ENCODE data around the gene KCNJ12.
"Not testable (repeated sequence)": the region's sequence is repeated elsewhere in the genome, so short reads cannot be mapped to it uniquely, and the experiment has no call there.

The KCNJ12 gene

GRCh38 chr17:21376081-21376758 lies at the start of gene KCNJ12:
TSS of gene KCNJ12 (plus strand) at chr17:21376357. CDS start at chr17:21415343, 38,986 bp downstream.
- no peak for DNase-seq

- DNase-seq, result not testable (repeated sequence)
Measured at GRCh38 chr17:21327921-21328320, 48.2 kb upstream of the KCNJ12 start.

GRCh38 chr17:21328778-21329177 lies 47.4 kb upstream of the KCNJ12 start:
- not testable (repeated sequence) for DNase-seq

GRCh38 chr17:21330436-21331160 lies 45.6 kb upstream of the KCNJ12 start:
- no peak for DNase-seq

- DNase-seq, result not testable (repeated sequence)
Measured at GRCh38 chr17:21336541-21337294, 39.4 kb upstream of the KCNJ12 start.

GRCh38 chr17:21337981-21338625 lies 38.1 kb upstream of the KCNJ12 start:
- DNase-seq, result not testable (repeated sequence)

GRCh38 chr17:21339011-21339410 lies 37.1 kb upstream of the KCNJ12 start:
- no peak for DNase-seq

GRCh38 chr17:21339571-21339970 lies 36.6 kb upstream of the KCNJ12 start:
- DNase-seq, result not testable (repeated sequence)

- not testable (repeated sequence) for DNase-seq
Measured at GRCh38 chr17:21340407-21340806, 35.8 kb upstream of the KCNJ12 start.

GRCh38 chr17:21341279-21341678 lies 34.9 kb upstream of the KCNJ12 start:
- DNase-seq, result not testable (repeated sequence)

GRCh38 chr17:21341925-21342540 lies 34.1 kb upstream of the KCNJ12 start:
- not testable (repeated sequence) for DNase-seq

GRCh38 chr17:21343061-21343949 lies 32.9 kb upstream of the KCNJ12 start:
- not testable (repeated sequence) for DNase-seq

- DNase-seq, result not testable (repeated sequence)
Measured at GRCh38 chr17:21344801-21345200, 31.4 kb upstream of the KCNJ12 start.

- no peak for DNase-seq
Measured at GRCh38 chr17:21345236-21345635, 30.9 kb upstream of the KCNJ12 start.

- DNase-seq, result not testable (repeated sequence)
Measured at GRCh38 chr17:21346107-21346506, 30.1 kb upstream of the KCNJ12 start.

GRCh38 chr17:21346651-21347250 lies 29.4 kb upstream of the KCNJ12 start:
- not testable (repeated sequence) for DNase-seq

GRCh38 chr17:21347660-21348059 lies 28.5 kb upstream of the KCNJ12 start:
- DNase-seq, result not testable (repeated sequence)

- DNase-seq, result not testable (repeated sequence)
Measured at GRCh38 chr17:21348081-21348925, 27.9 kb upstream of the KCNJ12 start.

GRCh38 chr17:21348926-21349261 lies 27.3 kb upstream of the KCNJ12 start:
- not testable (repeated sequence) for DNase-seq
